Adrenal gland (tissue), 12 donors: ENCODE data around the gene ZNF480. TPM values are rescaled to one million over a fixed set of nuclear protein-coding genes. Genes with fewer than 3 reads are reported as not detected.
"Not testable (repeated sequence)": the region's sequence is repeated elsewhere in the genome, so short reads cannot be mapped to it uniquely, and the experiment has no call there.

ENCODE experiments used
- DNase-seq, 7 donors: peaks; one replicate each; pipeline ENCODE4 v3.0.0-alpha.2; 2019 to 2020
- H3K27ac ChIP-seq, 5 donors: fragments of 200-600 bp; sonication (generic) in 4 of 5; 1 replicate in 3 of 5; 2 replicates in 2 of 5; pipeline versions ENCODE4 v1.5.1 to v1.8.0; 2016 to 2020; ENCODE audit warnings: mild to moderate bottlenecking in 1 of 5
- H3K27me3 ChIP-seq: fragments of 200-600 bp; 2 replicates; pipeline ENCODE4 v1.8.0; 2021
- H3K36me3 ChIP-seq, 2 donors: fragments of 200-600 bp; replicated peaks in 1 of 2; 1 replicate in 1 of 2; 2 replicates in 1 of 2; pipeline versions ENCODE4 v1.5.1 to v1.8.0; 2018 to 2022
- H3K4me1 ChIP-seq, 2 donors: fragments of 200-600 bp; replicated peaks in 1 of 2; 1 replicate in 1 of 2; 2 replicates in 1 of 2; pipeline versions ENCODE4 v1.5.1 to v1.8.0; 2018 to 2021
- H3K4me3 ChIP-seq, 4 donors: fragments of 200-600 bp; sonication (generic) in 3 of 4; one replicate each; pipeline ENCODE4 v1.5.1; 2016 to 2018
- H3K9me3 ChIP-seq, 3 donors: fragments of 200-600 bp; sonication (generic) in 1 of 3; replicated peaks in 1 of 3; 1 replicate in 2 of 3; 2 replicates in 1 of 3; pipeline versions ENCODE4 v1.5.1 to v1.8.0; 2016 to 2021
- POLR2A ChIP-seq, 2 donors: fragments of 450-650 bp; IDR thresholded peaks; one replicate each; pipeline ENCODE4 v1.6.1; 2017; ENCODE audit warnings: antibody characterized with exemption in 2 of 2, mild to moderate bottlenecking in 2 of 2, moderate library complexity in 1 of 2
- WGBS, 4 donors: extraction: QIAGEN DNeasy Blood & Tissue Kit in 2 of 4; methylation state at CpG; one replicate each; pipeline versions ENCODE4 v1.1.5 to v1.1.7; 2013 to 2017; 5-methylcytosine and 5-hydroxymethylcytosine counted together
- intact Hi-C, 2 donors: fragments of 100-400 bp; cut with DNase I; formaldehyde crosslinking; loops; one replicate each; pipeline versions ENCODE4 v1.14.1 to v1.15.0; 2022 to 2023
- polyA plus RNA-seq, 3 donors: library from polyadenylated mRNA; stranded (reverse); fragments of 200-250 nt in 2 of 3; fragments of 350-450 nt in 1 of 3; fragmentation: Illumina TruSeq in 1 of 3; extraction: RNeasy Lipid Tissue Mini Kit (QIAGEN cat#74804) in 1 of 3; gene quantifications; one replicate each; pipeline ENCODE4 v1.2.3, GENCODE V29; 2013 to 2014
- total RNA-seq, 9 donors: library from RNA; depleted of rRNA in 4 of 9; stranded (reverse); fragments of >200 nt in 4 of 9; fragments of 120-200 nt in 1 of 9; fragmentation: NEBNext Ultra II Directional in 1 of 9; extraction: Animal tissue kit (Norgen Biotek cat#: 25700) in 1 of 9; gene quantifications; one replicate each; pipeline versions ENCODE4 v1.1.0 to v1.2.4, GENCODE V29; 2013 to 2023
- TF ChIP-seq, protein P1 (sequence below), 6 experiments: fragments of 450-650 bp in 4 of 6; fragments of 200-600 bp in 2 of 6; sonication (generic) in 1 of 6; IDR thresholded peaks; 1 replicate in 5 of 6; 2 replicates in 1 of 6; pipeline versions ENCODE4 v1.5.1 to v1.8.0; 2016 to 2021; ENCODE audit warnings: antibody characterized with exemption in 6 of 6, mild to moderate bottlenecking in 2 of 6, moderate library complexity in 1 of 6
- donor health status: healthy with polysubstance abuse.
- donor health status: Bipolar disorder and iron deficiency.
- donor health status: DM: yes; HTN: yes; CAD: no.
- donor health status: DM: no; HTN: no; CAD: no.
- donor health status: DM: no; HTN: no; CAD: no.
- donor health status: DM: yes; HTN: yes; CAD: no.

ZNF480 gene
- total and polyA plus RNA-seq, 12 donors: 2.1 to 16.3 (median 9.5) TPM

DNA sequence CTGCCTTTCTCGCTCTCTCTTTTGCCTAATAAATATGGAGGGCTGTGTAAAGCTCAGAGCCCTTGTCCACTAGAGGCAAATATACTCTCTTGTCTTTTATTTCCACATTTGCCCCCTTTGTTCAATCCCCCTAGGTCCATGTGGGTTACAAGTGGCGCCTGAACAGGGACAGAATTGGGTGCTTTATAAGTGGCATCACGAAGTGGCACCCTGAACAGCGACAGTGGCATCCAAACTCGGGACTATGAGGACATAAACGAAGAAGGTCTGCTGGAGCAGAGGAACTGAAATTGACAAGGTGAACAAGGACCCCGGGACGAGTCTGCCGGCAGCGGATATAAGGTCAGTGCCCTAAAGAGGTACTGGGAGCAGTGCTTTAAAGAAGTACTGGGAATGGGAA, 34.8 kb downstream of the ZNF480 start:
- intact Hi-C loops: no loop called here
- TF ChIP-seq, protein P1, sequence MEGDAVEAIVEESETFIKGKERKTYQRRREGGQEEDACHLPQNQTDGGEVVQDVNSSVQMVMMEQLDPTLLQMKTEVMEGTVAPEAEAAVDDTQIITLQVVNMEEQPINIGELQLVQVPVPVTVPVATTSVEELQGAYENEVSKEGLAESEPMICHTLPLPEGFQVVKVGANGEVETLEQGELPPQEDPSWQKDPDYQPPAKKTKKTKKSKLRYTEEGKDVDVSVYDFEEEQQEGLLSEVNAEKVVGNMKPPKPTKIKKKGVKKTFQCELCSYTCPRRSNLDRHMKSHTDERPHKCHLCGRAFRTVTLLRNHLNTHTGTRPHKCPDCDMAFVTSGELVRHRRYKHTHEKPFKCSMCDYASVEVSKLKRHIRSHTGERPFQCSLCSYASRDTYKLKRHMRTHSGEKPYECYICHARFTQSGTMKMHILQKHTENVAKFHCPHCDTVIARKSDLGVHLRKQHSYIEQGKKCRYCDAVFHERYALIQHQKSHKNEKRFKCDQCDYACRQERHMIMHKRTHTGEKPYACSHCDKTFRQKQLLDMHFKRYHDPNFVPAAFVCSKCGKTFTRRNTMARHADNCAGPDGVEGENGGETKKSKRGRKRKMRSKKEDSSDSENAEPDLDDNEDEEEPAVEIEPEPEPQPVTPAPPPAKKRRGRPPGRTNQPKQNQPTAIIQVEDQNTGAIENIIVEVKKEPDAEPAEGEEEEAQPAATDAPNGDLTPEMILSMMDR (IDR thresholded peaks at IDR 0.05): no peak
- TF ChIP-seq POLR2A (IDR thresholded peaks at IDR 0.05): no peak
- WGBS, 4 donors: 78 to 92% (median 85%) methylated on average over 10 of the region's 10 CpGs
- no peaks in the 10 kb centered on the region for H3K27me3 ChIP-seq
- no peak overlapping the region for H3K4me3 ChIP-seq
- peaks cover 0 to 41% (median 8%) of the 10 kb centered on the region in 3 donors for H3K9me3 ChIP-seq
- DNase-seq: no peak
- H3K36me3 ChIP-seq: no peaks in the 10 kb centered on the region
- H3K27ac ChIP-seq: no peak overlapping the region
- peaks cover 2 to 3% of the 10 kb centered on the region in 2 donors for H3K4me1 ChIP-seq

DNA sequence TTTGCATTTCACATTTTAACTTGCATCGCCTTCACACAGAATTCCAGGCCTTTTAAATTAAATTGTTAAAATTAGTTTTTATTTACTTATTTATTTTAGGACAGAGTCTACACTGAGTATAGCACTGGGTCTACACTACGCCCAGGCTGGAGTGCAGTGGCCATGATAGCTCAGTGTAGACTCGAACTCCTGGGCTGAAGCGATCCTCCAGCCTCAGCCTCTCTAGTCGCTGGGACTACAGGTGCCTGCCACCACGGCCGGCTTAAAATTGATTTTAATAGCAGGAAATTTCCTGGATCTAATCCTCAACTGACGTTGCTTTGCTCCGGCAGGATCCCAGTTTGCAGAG, 38.8 kb downstream of the ZNF480 start:
- peak overlapping the region in 2 of 5 donors; percentile 80 to 90 for H3K27ac ChIP-seq
- 51 to 95% (median 53%) methylated on average over 3 to 9 of the region's 9 CpGs for WGBS, 4 donors

DNA sequence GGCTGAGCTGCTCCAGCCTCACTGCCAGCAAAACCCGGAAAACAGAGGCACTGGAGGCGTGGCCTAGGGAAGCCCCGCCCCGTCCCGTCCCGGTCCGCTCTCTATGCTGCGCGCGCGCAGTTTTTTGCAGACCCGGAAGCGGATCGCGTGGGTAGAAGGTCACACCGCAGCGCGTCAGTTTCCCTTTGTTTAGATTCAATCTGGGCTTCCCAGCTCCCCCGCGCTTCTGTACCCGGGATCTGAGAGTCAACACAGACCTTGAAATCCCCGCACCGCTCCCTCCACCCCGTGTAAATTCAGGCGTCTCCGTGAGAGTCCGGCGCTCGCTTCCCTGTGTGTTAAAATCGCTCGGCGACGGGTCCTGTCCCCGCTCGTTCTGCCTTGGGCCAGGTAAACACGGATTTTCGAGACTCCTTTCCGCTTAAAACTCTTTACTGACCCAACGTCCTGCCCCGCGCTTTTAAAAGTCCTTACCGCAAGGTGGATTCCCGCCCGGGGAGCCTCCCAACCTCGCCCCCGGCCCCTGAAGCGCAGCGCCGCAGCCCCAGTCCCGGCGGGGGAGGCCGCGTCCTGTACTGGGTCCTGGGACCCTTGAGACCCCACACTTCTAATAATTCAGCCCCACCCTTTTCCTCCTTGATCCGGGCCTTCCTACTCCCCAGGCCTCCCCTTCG, 39.3 kb downstream of the ZNF480 start, which contains the start of gene ZNF610:
ZNF610 (plus strand) TSS at position 127 of the 674 bp plus-strand sequence. CDS start 12,930 bp downstream, outside the sequence.
- peak within 1 kb of the TSS in 4 of 5 donors; percentile 35 to 90 (median 78) for H3K27ac ChIP-seq
- H3K9me3 ChIP-seq: peaks cover 0 to 10% (median 5%) of the 10 kb centered on the region in 3 donors
- peak; percentile 87 to 95 (median 90) for DNase-seq
- TF ChIP-seq, protein P1 (IDR thresholded peaks at IDR 0.05): no peak
- TF ChIP-seq POLR2A (IDR thresholded peaks at IDR 0.05): peak; percentile 47 to 78
- H3K4me1 ChIP-seq: peaks cover 7 to 11% of the 10 kb centered on the region in 2 donors
- H3K4me3 ChIP-seq: peak within 1 kb of the TSS; percentile 65 to 86 (median 81)
- intact Hi-C loops: no loop called here
- H3K27me3 ChIP-seq: no peaks in the 10 kb centered on the region
- no peaks in the 10 kb centered on the region for H3K36me3 ChIP-seq
- WGBS, 4 donors: 0 to 1% (median 0%) methylated on average over 35 to 55 of the region's 55 CpGs

More for the DNA sequence above, 38.8 kb downstream of the ZNF480 start:
- Histone ChIP-seq H3K27me3 (no peaks in the 10 kb centered on the region), H3K4me1 (peaks cover 7 to 11% of the 10 kb centered on the region in 2 donors), H3K9me3 (peaks cover 0 to 14% (median 8%) of the 10 kb centered on the region in 3 donors), H3K36me3 (no peaks in the 10 kb centered on the region), H3K4me3 (peak overlapping the region in 3 of 4 donors; percentile 78 to 86 (median 84))
- intact Hi-C loops: no loop called here
- DNase-seq: no peak
- TF ChIP-seq POLR2A (IDR thresholded peaks at IDR 0.05): no peak
- TF ChIP-seq, protein P1 (IDR thresholded peaks at IDR 0.05): no peak

DNA sequence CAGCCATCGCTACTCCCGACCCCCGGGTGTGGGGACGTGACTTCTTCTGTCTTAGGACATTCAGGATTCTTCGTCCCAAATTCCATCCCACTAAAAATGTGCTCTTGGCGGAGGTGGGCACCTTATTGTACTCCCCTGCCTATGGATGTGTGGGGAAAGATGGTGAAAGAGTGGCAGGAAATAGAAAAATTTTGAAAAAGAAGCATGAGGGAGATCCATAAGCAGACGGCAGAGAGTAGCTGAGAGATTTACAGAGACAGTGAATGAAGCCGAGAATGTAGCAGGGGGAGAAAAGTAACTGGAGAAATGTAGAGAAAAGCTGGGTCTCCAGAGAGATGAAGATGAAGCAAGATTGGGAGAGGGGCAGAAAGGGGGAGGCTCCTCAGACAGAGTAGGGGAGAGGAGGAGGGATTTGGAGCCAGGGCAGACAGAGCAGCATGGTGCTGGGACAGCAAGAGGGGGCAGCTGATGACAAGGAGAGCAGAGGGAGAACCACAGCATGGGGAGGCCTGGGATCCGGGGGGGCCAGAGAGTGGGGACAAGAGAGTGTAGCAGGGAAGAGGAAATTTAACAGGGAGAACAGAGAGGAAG, 39.9 kb downstream of the ZNF480 start:
- H3K36me3 ChIP-seq: no peaks in the 10 kb centered on the region
- peaks cover 0 to 4% (median 0%) of the 10 kb centered on the region in 3 donors for H3K9me3 ChIP-seq
- DNase-seq: no peak
- peaks cover 7 to 11% of the 10 kb centered on the region in 2 donors for H3K4me1 ChIP-seq
- 2 to 4% (median 3%) methylated on average over 9 of the region's 9 CpGs for WGBS, 4 donors
- no peak for TF ChIP-seq POLR2A (IDR thresholded peaks at IDR 0.05)
- TF ChIP-seq, protein P1 (IDR thresholded peaks at IDR 0.05): no peak
- peak overlapping the region; percentile 65 to 86 (median 81) for H3K4me3 ChIP-seq
- peak overlapping the region in 4 of 5 donors; percentile 35 to 90 (median 78) for H3K27ac ChIP-seq
- intact Hi-C loops: no loop called here
- no peaks in the 10 kb centered on the region for H3K27me3 ChIP-seq

DNA sequence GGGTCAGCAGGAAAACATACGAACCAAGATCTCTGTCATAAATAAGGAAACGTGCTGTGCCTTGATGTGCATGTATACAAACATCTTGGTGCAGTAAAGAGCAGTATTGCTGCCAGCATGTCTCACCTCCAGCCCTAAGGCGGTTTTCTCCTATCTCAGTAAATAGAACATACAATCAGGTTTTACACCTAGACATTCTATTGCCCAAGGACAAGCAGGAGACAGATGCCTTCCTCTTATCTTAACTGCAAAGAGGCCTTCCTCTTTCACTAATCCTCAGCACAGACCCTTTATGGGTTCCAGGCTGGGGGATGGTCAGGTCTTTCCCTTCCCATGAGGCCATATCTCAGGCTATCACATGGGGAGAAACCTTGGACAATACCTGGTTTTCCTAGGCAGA, 42.1 kb downstream of the ZNF480 start:
- not testable (repeated sequence) for H3K4me3 ChIP-seq

More for the DNA sequence above, 42.1 kb downstream of the ZNF480 start:
- H3K27ac ChIP-seq, H3K27me3 ChIP-seq, H3K9me3 ChIP-seq, DNase-seq, intact Hi-C loops, H3K36me3 ChIP-seq: not testable (repeated sequence)
- peaks cover 7 to 11% of the 10 kb centered on the region in 2 donors for H3K4me1 ChIP-seq
- WGBS, 4 donors: 87 to 91% (median 88%) methylated on average over 3 of the region's 3 CpGs
